Type B pancreatic cell (in vitro differentiated cells): ENCODE data around the gene POMP. TPM values are rescaled to one million over a fixed set of nuclear protein-coding genes. Genes with fewer than 3 reads are reported as not detected.

Experiments used
- DNase-seq: peaks from one replicate; pipeline ENCODE4 v3.0.0; 2021; ENCODE audit warnings: mixed read lengths; ENCODE audit not compliant: unreplicated experiment; ENCODE audit errors: extremely low spot score
- H3K27ac Mint-ChIP-seq: 2 replicates; pipeline ENCODE4 v1.8.0; 2021; ENCODE audit warnings: mild to moderate bottlenecking, mixed read lengths
- H3K27me3 Mint-ChIP-seq: 2 replicates; pipeline ENCODE4 v1.8.0; 2021; ENCODE audit warnings: mixed read lengths
- H3K36me3 Mint-ChIP-seq: 2 replicates; pipeline ENCODE4 v1.8.0; 2021; ENCODE audit warnings: mixed read lengths
- H3K4me1 Mint-ChIP-seq: one replicate; pipeline ENCODE4 v1.8.0; 2021; ENCODE audit warnings: mixed read lengths; ENCODE audit not compliant: unreplicated experiment
- H3K4me3 Mint-ChIP-seq: 2 replicates; pipeline ENCODE4 v1.8.0; 2021; ENCODE audit warnings: mild to moderate bottlenecking, mixed read lengths
- H3K9me3 Mint-ChIP-seq: 2 replicates; pipeline ENCODE4 v1.8.0; 2021; ENCODE audit warnings: mixed read lengths
- CTCF ChIP-seq: fragments of 200-600 bp; sonication (generic); conservative IDR thresholded peaks from 2 replicates; pipeline ENCODE4 v1.5.0; 2021; ENCODE audit warnings: antibody characterized with exemption, mild to moderate bottlenecking
- total RNA-seq: library from RNA; stranded (reverse); gene quantifications from 2 replicates; pipeline ENCODE4 v1.2.1, GENCODE V29; 2021; ENCODE audit warnings: low replicate concordance

POMP gene
- total RNA-seq, 1 donor from 2014 or later: 59.4 TPM

- TF ChIP-seq CTCF: no peak
- no peak for DNase-seq
- Mint-ChIP-seq H3K4me1 (no peaks in the 10 kb centered on the region), H3K4me3 (no peak overlapping the region), H3K36me3 (no peaks in the 10 kb centered on the region), H3K9me3 (no peaks in the 10 kb centered on the region), H3K27ac (no peak overlapping the region), H3K27me3 (peaks cover 6% of the 10 kb centered on the region)
Observed at GRCh38 chr13:28613562-28613961, 45.4 kb upstream of the POMP start.

- Mint-ChIP-seq H3K4me1 (no peaks in the 10 kb centered on the region), H3K9me3 (peaks cover 5% of the 10 kb centered on the region), H3K4me3 (no peak overlapping the region), H3K27ac (no peak overlapping the region), H3K36me3 (no peaks in the 10 kb centered on the region), H3K27me3 (peaks cover 11% of the 10 kb centered on the region)
- TF ChIP-seq CTCF: no peak
- DNase-seq: no peak
Observed at GRCh38 chr13:28615916-28616446, 42.9 kb upstream of the POMP start.

GRCh38 chr13:28618230-28618994, 40.5 kb upstream of the POMP start:
- H3K9me3 Mint-ChIP-seq: peaks cover 5% of the 10 kb centered on the region
- DNase-seq: no peak
- no peak overlapping the region for H3K4me3 Mint-ChIP-seq
- H3K27ac Mint-ChIP-seq: no peak overlapping the region
- TF ChIP-seq CTCF: no peak
- H3K4me1 Mint-ChIP-seq: no peaks in the 10 kb centered on the region
- H3K27me3 Mint-ChIP-seq: peaks cover 8% of the 10 kb centered on the region
- no peaks in the 10 kb centered on the region for H3K36me3 Mint-ChIP-seq

GRCh38 chr13:28620011-28620830, 38.7 kb upstream of the POMP start:
- peaks cover 5% of the 10 kb centered on the region for H3K27me3 Mint-ChIP-seq
- no peak for DNase-seq
- TF ChIP-seq CTCF: no peak
- no peaks in the 10 kb centered on the region for H3K36me3 Mint-ChIP-seq
- H3K27ac Mint-ChIP-seq: no peak overlapping the region
- H3K4me1 Mint-ChIP-seq: peaks cover 5% of the 10 kb centered on the region
- H3K4me3 Mint-ChIP-seq: no peak overlapping the region
- H3K9me3 Mint-ChIP-seq: peaks cover 5% of the 10 kb centered on the region

GRCh38 chr13:28621449-28621848, 37.5 kb upstream of the POMP start:
- TF ChIP-seq CTCF: no peak
- Mint-ChIP-seq H3K9me3 (peaks cover 5% of the 10 kb centered on the region), H3K4me1 (peaks cover 5% of the 10 kb centered on the region), H3K4me3 (no peak overlapping the region), H3K27me3 (peaks cover 5% of the 10 kb centered on the region), H3K36me3 (no peaks in the 10 kb centered on the region), H3K27ac (no peak overlapping the region)
- DNase-seq: no peak
